HL-60 (cell line): ENCODE data around the gene MSX2.

Experiments used
- DNase-seq, 2 experiments: peaks; one replicate each; pipeline ENCODE4 v3.0.0-alpha.2; 2010 to 2020; ENCODE audit warnings: low read depth in 1 of 2, low spot score in 1 of 2
- H3K27ac ChIP-seq: fragments of 250-450 bp; sonication (Bioruptor Pico); replicated peaks from 2 replicates; pipeline ENCODE4 v1.5.1; 2020; ENCODE audit warnings: mild to moderate bottlenecking, moderate library complexity
- H3K27me3 ChIP-seq: fragments of 250-450 bp; sonication (Bioruptor Pico); 2 replicates; pipeline ENCODE4 v1.5.1; 2021; ENCODE audit warnings: mild to moderate bottlenecking, moderate library complexity; ENCODE audit not compliant: insufficient read depth, poor library complexity, severe bottlenecking
- H3K4me3 ChIP-seq: replicated peaks from 2 replicates; pipeline ENCODE4 v1.5.1; 2011; ENCODE audit warnings: mild to moderate bottlenecking, control low read depth, low read length; ENCODE audit not compliant: insufficient read depth
- GABPA ChIP-seq: IDR thresholded peaks from 2 replicates; pipeline ENCODE4 v1.6.1; 2012; ENCODE audit warnings: low read depth
- POLR2AphosphoS5 ChIP-seq: IDR thresholded peaks from 2 replicates; pipeline ENCODE4 v1.6.1; 2012; ENCODE audit warnings: low read depth
- SPI1 ChIP-seq: IDR thresholded peaks from 2 replicates; pipeline ENCODE4 v1.6.1; 2012; ENCODE audit warnings: low read depth, mild to moderate bottlenecking, borderline replicate concordance
- TF ChIP-seq, protein P1 (sequence below): IDR thresholded peaks from one replicate; pipeline ENCODE4 v1.5.1; 2011; ENCODE audit warnings: low read length, control low read depth, inconsistent platforms; ENCODE audit not compliant: insufficient read depth
- TF ChIP-seq, protein P2 (sequence below): IDR thresholded peaks from 2 replicates; pipeline ENCODE4 v1.6.1; 2012; ENCODE audit warnings: low read depth; ENCODE audit not compliant: insufficient replicate concordance

The MSX2 gene

DNA sequence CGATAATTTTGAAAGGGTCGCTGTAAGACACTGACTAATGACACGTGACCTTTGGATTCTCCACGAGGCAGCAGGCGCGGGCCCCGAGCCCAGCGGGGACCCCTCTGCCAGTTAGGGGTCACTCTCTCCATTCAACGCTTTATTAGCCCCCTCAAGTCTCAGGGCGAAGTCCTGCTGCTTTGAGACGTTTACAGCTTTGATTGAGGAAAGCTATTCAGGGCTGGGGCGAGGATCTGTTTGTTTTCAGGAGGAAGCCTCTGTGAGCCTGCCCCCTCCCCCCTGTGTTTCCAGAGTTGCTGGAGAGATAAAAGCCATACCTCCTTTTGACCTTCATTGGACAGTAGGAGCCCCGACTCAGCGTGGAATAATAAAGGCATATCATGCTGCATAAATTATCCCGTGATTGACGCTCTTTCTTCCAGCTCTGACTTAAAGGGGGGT lies 31.4 kb upstream of the MSX2 start:
- TF ChIP-seq SPI1, result no peak
- H3K27ac ChIP-seq, result no peak overlapping the region
- no peak for DNase-seq
- H3K4me3 ChIP-seq, result no peak overlapping the region
- peaks cover 43% of the 10 kb centered on the region for H3K27me3 ChIP-seq

DNA sequence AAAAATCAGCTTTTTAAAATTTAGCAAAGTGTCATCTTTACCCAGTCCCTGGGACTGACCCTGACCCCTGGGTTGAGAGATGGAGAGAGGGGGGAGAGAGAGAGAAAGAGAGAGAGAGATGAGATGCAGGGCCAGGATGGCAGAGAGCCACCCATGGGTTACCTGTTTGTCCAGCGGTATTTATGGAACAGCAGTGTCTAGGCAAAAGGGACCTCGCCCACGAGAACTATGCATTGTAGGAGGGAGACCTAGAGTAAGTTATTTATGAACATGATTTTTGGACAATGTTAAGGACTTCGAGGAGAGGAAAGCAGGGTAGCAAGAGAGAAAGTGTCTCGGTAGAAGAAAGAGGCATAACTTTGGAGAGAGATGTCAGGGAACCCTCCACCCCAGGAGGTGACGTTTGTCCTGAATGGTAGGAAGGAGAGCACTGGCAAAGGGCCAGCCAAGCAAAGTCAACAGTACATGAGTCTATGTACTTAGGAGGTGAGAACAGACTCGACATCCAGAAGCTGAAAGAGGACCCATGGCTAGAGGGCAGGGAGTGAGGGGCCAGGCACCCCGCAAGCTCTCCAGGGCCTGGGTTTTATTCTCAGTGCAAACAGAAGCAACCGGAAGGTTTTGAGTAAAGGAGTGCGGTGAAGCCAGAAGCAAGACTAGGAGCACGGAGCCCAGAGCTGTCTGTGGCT lies 30.5 kb upstream of the MSX2 start:
- no peak for DNase-seq
- TF ChIP-seq, protein P1, sequence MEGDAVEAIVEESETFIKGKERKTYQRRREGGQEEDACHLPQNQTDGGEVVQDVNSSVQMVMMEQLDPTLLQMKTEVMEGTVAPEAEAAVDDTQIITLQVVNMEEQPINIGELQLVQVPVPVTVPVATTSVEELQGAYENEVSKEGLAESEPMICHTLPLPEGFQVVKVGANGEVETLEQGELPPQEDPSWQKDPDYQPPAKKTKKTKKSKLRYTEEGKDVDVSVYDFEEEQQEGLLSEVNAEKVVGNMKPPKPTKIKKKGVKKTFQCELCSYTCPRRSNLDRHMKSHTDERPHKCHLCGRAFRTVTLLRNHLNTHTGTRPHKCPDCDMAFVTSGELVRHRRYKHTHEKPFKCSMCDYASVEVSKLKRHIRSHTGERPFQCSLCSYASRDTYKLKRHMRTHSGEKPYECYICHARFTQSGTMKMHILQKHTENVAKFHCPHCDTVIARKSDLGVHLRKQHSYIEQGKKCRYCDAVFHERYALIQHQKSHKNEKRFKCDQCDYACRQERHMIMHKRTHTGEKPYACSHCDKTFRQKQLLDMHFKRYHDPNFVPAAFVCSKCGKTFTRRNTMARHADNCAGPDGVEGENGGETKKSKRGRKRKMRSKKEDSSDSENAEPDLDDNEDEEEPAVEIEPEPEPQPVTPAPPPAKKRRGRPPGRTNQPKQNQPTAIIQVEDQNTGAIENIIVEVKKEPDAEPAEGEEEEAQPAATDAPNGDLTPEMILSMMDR, result no peak
- TF ChIP-seq SPI1 (no peak), POLR2AphosphoS5 (no peak), GABPA (no peak)
- TF ChIP-seq, protein P2, sequence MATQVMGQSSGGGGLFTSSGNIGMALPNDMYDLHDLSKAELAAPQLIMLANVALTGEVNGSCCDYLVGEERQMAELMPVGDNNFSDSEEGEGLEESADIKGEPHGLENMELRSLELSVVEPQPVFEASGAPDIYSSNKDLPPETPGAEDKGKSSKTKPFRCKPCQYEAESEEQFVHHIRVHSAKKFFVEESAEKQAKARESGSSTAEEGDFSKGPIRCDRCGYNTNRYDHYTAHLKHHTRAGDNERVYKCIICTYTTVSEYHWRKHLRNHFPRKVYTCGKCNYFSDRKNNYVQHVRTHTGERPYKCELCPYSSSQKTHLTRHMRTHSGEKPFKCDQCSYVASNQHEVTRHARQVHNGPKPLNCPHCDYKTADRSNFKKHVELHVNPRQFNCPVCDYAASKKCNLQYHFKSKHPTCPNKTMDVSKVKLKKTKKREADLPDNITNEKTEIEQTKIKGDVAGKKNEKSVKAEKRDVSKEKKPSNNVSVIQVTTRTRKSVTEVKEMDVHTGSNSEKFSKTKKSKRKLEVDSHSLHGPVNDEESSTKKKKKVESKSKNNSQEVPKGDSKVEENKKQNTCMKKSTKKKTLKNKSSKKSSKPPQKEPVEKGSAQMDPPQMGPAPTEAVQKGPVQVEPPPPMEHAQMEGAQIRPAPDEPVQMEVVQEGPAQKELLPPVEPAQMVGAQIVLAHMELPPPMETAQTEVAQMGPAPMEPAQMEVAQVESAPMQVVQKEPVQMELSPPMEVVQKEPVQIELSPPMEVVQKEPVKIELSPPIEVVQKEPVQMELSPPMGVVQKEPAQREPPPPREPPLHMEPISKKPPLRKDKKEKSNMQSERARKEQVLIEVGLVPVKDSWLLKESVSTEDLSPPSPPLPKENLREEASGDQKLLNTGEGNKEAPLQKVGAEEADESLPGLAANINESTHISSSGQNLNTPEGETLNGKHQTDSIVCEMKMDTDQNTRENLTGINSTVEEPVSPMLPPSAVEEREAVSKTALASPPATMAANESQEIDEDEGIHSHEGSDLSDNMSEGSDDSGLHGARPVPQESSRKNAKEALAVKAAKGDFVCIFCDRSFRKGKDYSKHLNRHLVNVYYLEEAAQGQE, result no peak
- no peak overlapping the region for H3K4me3 ChIP-seq
- no peak overlapping the region for H3K27ac ChIP-seq
- peaks cover 35% of the 10 kb centered on the region for H3K27me3 ChIP-seq

DNA sequence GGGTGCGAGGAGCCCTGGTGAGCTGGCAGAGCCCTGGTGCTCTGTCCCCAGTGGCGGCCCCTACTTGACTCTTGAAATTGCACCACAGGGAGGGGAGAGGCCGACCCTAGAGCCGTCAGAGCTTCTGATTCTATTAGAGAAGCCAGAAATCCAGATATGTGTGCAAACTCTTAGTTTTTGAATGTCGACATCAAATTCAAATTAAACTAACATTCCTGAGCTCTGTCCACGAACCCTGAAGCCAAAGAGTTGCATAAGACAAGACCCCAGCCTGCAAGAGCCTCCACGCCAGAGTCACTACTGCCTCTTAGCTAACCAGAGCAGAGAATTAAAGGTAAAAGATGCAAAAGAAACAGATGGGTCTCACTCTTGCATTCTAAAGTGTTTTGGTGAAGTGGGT lies 29.8 kb upstream of the MSX2 start:
- no peak overlapping the region for H3K4me3 ChIP-seq
- peaks cover 30% of the 10 kb centered on the region for H3K27me3 ChIP-seq
- DNase-seq, result no peak
- H3K27ac ChIP-seq, result no peak overlapping the region
- no peak for TF ChIP-seq SPI1
- no peak for TF ChIP-seq POLR2AphosphoS5
- TF ChIP-seq GABPA, result no peak
- TF ChIP-seq, protein P2, result no peak
- TF ChIP-seq, protein P1, result no peak

DNA sequence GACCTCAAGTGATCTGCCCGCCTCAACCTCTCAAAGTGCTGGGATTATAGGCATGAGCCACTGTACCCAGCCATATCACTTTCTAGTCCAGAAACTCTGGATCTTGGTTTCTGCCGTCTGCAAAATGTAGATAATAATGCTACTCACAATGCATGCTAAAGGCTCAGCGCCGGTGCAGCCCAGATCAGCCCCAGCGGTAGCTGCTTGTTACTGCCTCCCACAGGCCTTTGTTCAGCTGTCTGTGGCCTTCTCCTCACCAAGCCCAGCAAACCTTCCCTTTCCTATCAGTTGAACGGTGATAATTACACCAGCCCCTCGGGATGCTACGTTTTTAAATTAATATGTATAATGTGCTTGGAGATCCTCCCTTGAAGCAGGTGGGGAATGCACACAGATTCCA lies 26.2 kb upstream of the MSX2 start:
- Histone ChIP-seq H3K27ac (no peak overlapping the region), H3K27me3 (peaks cover 12% of the 10 kb centered on the region), H3K4me3 (no peak overlapping the region)
- DNase-seq, result no peak
- TF ChIP-seq POLR2AphosphoS5 (no peak), SPI1 (no peak), GABPA (no peak)
- TF ChIP-seq, protein P2, result no peak
- TF ChIP-seq, protein P1, result no peak
